Measurements from ENCODE around the gene SBNO2.

DNA sequence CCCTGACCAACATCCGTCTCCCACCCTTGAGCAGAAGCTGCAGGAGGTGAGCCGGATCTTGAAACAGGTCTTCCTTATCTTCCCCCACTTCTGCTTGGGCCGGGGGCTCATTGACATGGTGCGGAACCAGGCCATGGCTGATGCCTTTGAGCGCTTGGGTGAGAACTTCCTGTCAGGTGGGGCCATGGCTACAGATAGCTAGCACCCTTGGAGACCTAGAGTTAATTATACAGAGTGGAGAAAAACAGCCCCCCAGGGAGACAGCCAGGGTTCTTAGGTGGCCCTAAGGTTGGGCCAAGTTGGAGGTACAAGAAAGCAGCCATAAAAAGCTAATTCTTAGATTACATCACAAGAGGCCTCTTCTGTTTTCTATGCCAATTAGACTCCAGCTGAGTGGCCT lies 116.0 kb downstream of the SBNO2 start:
- TF ChIP-seq, protein P1, sequence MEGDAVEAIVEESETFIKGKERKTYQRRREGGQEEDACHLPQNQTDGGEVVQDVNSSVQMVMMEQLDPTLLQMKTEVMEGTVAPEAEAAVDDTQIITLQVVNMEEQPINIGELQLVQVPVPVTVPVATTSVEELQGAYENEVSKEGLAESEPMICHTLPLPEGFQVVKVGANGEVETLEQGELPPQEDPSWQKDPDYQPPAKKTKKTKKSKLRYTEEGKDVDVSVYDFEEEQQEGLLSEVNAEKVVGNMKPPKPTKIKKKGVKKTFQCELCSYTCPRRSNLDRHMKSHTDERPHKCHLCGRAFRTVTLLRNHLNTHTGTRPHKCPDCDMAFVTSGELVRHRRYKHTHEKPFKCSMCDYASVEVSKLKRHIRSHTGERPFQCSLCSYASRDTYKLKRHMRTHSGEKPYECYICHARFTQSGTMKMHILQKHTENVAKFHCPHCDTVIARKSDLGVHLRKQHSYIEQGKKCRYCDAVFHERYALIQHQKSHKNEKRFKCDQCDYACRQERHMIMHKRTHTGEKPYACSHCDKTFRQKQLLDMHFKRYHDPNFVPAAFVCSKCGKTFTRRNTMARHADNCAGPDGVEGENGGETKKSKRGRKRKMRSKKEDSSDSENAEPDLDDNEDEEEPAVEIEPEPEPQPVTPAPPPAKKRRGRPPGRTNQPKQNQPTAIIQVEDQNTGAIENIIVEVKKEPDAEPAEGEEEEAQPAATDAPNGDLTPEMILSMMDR (IDR thresholded peaks at IDR 0.05) = no peak
- TF ChIP-seq POLR2A (IDR thresholded peaks at IDR 0.05) = no peak
